HL-60 (cell line): ENCODE data around the gene CTNND2.

Experiments
- DNase-seq, 2 experiments: peaks; one replicate each; pipeline ENCODE4 v3.0.0-alpha.2; 2010 to 2020; ENCODE audit warnings: low read depth in 1 of 2, low spot score in 1 of 2
- H3K27ac ChIP-seq: fragments of 250-450 bp; sonication (Bioruptor Pico); replicated peaks from 2 replicates; pipeline ENCODE4 v1.5.1; 2020; ENCODE audit warnings: mild to moderate bottlenecking, moderate library complexity
- H3K27me3 ChIP-seq: fragments of 250-450 bp; sonication (Bioruptor Pico); 2 replicates; pipeline ENCODE4 v1.5.1; 2021; ENCODE audit warnings: mild to moderate bottlenecking, moderate library complexity; ENCODE audit not compliant: insufficient read depth, poor library complexity, severe bottlenecking
- H3K4me3 ChIP-seq: replicated peaks from 2 replicates; pipeline ENCODE4 v1.5.1; 2011; ENCODE audit warnings: mild to moderate bottlenecking, control low read depth, low read length; ENCODE audit not compliant: insufficient read depth
- CTCF ChIP-seq: IDR thresholded peaks from one replicate; pipeline ENCODE4 v1.5.1; 2011; ENCODE audit warnings: low read length, control low read depth, inconsistent platforms; ENCODE audit not compliant: insufficient read depth
- GABPA ChIP-seq: IDR thresholded peaks from 2 replicates; pipeline ENCODE4 v1.6.1; 2012; ENCODE audit warnings: low read depth
- POLR2AphosphoS5 ChIP-seq: IDR thresholded peaks from 2 replicates; pipeline ENCODE4 v1.6.1; 2012; ENCODE audit warnings: low read depth
- REST ChIP-seq: IDR thresholded peaks from 2 replicates; pipeline ENCODE4 v1.6.1; 2012; ENCODE audit warnings: low read depth; ENCODE audit not compliant: insufficient replicate concordance
- SPI1 ChIP-seq: IDR thresholded peaks from 2 replicates; pipeline ENCODE4 v1.6.1; 2012; ENCODE audit warnings: low read depth, mild to moderate bottlenecking, borderline replicate concordance

Gene CTNND2

DNA sequence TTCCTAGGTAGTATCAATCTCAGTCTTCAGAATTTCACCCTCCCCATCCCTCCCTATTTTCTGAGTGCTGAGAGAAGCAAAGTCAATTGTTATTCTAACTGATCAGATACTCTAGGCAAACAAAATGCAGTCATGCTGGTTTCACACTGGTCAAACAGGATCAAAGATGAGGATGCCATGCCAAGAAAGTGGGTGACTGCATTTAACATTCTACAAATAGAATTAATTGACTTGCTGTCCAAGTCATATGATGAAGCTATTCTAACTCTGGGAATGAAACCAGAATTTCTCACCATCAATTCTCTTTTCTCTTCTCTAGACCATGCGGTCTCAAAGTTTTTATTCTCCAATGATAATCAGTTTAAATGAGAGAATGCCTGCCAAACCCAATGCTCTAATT lies 112.5 kb downstream of the CTNND2 start:
- no peak for DNase-seq
- H3K4me3 ChIP-seq, result no peak overlapping the region
- no peak overlapping the region for H3K27ac ChIP-seq
- TF ChIP-seq CTCF, result no peak
- no peaks in the 10 kb centered on the region for H3K27me3 ChIP-seq

- TF ChIP-seq CTCF (no peak), POLR2AphosphoS5 (no peak), SPI1 (no peak), GABPA (no peak), REST (no peak)
- no peaks in the 10 kb centered on the region for H3K27me3 ChIP-seq
- H3K4me3 ChIP-seq, result no peak overlapping the region
- no peak for DNase-seq
- H3K27ac ChIP-seq, result no peak overlapping the region
These were observed 114.0 kb downstream of the CTNND2 start for GRCh38 chr5:11790201-11790600.

DNA sequence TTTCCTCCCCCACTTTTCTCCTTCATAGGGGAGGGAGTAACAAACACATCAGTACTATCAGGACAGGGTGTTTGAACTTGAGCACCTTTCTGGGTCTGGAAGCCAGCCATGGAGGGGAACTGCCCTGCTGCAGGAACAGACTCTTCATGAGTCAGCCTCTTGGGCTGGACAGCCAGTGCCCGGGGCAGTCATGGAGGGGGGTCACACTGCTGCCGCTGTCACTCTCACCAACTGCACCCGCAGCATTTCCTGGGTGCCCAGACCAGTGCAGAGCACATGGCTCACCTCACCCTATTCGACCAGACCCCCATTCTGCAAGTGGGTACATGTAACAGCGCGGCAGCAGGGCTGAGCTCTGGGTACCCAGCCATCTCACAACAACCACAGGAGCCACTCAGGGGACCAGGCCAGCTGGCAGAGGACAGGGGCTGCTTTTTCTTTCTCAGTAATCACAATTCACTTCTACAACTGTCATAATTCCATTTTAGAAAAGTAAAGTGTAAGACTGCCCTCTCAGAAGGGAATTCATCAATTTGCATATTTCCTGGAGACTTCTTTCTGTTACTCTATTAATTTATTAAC lies 118.4 kb downstream of the CTNND2 start:
- Histone ChIP-seq H3K4me3 (no peak overlapping the region), H3K27ac (no peak overlapping the region), H3K27me3 (no peaks in the 10 kb centered on the region)
- no peak for DNase-seq
- TF ChIP-seq CTCF (no peak), SPI1 (no peak), POLR2AphosphoS5 (no peak), REST (no peak), GABPA (no peak)

DNA sequence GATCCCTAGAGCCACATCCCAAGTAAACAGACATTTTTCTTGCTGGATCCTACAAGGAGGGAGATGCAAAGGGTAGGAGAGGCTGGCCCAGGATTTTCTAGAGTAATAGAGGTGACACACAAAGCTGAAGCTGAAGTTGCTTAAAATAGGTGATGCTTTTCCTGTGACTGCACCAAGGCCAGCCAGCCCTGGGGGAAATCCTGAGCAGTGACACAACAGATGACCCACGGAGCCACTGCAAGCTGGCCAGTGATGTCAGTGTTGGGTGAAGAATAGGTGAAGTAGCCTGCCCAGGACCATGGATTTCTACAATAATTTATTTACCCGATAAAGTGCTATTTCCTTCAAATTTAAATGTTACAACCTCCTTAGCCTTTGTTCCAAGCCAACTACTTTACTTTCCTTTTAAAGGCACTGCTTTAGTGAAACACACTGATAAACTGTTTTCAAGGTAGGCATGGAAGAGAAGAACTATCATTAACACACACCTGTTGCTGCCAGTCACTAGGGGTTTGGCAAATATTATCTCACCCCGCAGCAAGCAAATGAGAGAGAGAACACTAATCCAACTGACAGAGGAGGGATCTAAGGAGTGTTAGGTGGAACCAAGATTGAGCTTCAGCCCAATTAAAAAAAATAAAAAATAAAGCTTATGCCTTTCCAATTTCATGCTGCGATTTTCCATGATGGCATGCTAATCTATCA lies 123.5 kb downstream of the CTNND2 start:
- no peak overlapping the region for H3K4me3 ChIP-seq

More for the DNA sequence above, 123.5 kb downstream of the CTNND2 start:
- TF ChIP-seq CTCF (no peak), POLR2AphosphoS5 (no peak), REST (no peak), GABPA (no peak), SPI1 (no peak)
- DNase-seq, result no peak
- no peak overlapping the region for H3K27ac ChIP-seq
- no peaks in the 10 kb centered on the region for H3K27me3 ChIP-seq
